HAP-1 (cell line): ENCODE results near the gene LBR.

Source experiments
- DNase-seq, 2 experiments: peaks; one replicate each; pipeline ENCODE4 v3.0.0-alpha.2; 2016 to 2020; ENCODE audit warnings: low spot score in 2 of 2
- H3K27me3 ChIP-seq: fragments of 250-450 bp; sonication (Bioruptor Pico); 2 replicates; pipeline ENCODE4 v1.5.1; 2020; ENCODE audit warnings: low read depth, mild to moderate bottlenecking, moderate library complexity
- H3K36me3 ChIP-seq: fragments of 250-450 bp; sonication (Bioruptor Pico); replicated peaks from 2 replicates; pipeline ENCODE4 v1.5.1; 2020; ENCODE audit warnings: mild to moderate bottlenecking
- H3K4me1 ChIP-seq: fragments of 250-450 bp; sonication (Bioruptor Pico); 2 replicates; pipeline ENCODE4 v1.5.1; 2020; ENCODE audit warnings: mild to moderate bottlenecking
- H3K4me3 ChIP-seq: fragments of 250-450 bp; sonication (Bioruptor Pico); 2 replicates; pipeline ENCODE4 v1.5.1; 2020; ENCODE audit warnings: mild to moderate bottlenecking, moderate library complexity
- H3K9me3 ChIP-seq: fragments of 250-450 bp; sonication (Bioruptor Pico); 2 replicates; pipeline ENCODE4 v1.5.1; 2020; ENCODE audit warnings: mild to moderate bottlenecking, moderate library complexity
- in situ Hi-C: fragments of 300-500 bp; cut with MboI; formaldehyde crosslinking; loops from 3 replicates; pipeline ENCODE4 v1.14.3; 2020; ENCODE audit warnings: low sequenced_read_pairs, inconsistent platforms, mixed read lengths

LBR gene

DNA sequence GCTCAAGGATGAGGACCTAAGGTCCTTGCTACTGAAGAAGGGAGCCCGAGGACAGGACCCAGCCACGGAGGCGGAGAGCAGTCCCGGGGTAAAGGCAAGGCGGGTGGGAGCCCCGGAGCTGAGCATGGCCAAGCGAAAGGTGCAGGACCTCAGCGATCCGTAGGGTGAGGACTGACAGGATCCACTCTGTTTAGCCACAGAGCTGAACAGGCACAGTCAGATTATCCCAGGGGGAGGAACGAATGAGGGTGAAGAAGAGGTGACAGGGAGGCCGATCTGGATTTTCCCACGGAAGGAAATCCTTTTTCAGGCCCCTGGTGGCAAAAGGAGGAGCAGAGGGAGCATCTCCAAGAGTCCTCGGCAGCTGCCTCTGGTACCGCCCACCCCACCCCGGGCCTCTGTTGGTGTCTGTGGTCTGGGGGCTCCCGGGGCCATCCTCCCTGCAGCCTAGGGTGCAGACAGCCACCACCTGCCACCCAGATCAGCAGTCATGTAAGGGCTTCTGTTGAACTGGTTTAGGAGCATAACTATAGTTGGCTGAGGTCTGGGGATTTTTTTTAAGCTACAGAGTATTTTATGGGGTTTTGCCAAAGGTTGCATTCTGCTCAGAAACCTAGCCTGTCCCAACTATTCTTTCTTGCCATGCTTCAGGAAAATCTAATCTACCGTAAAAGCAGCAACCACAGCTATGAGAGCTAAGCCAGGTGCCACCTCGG lies 32.3 kb upstream of the LBR start:
- Histone ChIP-seq H3K9me3 (0 out of 2 replicates have a peak, but pooled peaks cover 3% of the 10 kb centered on the region), H3K4me1 (no peaks in the 10 kb centered on the region; the same call in 1 of the 2 replicates), H3K4me3 (no peak overlapping the region), H3K36me3 (no peaks in the 10 kb centered on the region), H3K27me3 (no peaks in the 10 kb centered on the region)
- in situ Hi-C loops, result no loop called here
- DNase-seq, result no peak

DNA sequence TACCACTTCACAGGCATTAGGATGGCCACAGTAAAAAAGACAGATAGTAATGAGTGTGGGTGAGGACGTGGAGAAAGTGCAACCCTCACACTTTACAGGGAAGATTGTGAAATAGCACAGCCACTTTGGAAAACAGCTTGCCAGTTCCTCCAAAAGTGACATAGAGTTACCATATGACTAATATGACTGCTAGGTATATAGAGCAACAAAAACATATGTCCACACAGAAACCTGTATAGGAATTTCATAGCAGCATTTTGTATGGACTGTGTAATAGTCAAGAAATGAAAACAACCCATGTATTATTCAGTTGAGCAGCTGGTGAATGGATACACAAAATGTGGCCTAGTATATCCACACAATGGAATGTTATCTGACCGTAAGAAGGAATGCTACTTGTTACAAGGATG lies 30.4 kb upstream of the LBR start:
- Histone ChIP-seq H3K9me3 (0 out of 2 replicates have a peak, but pooled peaks cover 3% of the 10 kb centered on the region), H3K4me3 (no peak overlapping the region), H3K27me3 (no peaks in the 10 kb centered on the region), H3K4me1 (no peaks in the 10 kb centered on the region), H3K36me3 (no peaks in the 10 kb centered on the region)
- in situ Hi-C loops, result no loop called here
- DNase-seq, result no peak

DNA sequence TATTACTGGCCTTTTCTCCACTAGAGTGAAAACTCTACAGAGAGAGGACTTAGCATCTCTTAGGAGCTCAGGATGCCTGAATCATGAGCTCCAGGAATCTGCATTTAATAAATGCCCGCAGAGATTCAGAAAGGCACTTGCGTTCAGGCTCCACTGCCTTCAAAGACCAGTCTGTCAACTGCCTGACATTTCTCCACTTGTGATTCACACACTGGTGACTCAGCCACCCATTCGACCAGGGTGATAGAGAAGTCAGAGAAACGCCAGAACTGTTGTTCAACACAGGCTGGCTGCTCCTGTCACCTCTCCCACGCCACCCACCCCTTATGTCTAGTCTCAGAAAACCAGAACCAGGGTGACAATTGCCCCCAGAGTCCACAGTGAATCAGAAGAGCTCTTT lies 26.9 kb upstream of the LBR start:
- no peaks in the 10 kb centered on the region for H3K4me1 ChIP-seq
- DNase-seq, result no peak
- H3K4me3 ChIP-seq, result no peak overlapping the region
- 0 out of 2 replicates have a peak, but pooled peaks cover 3% of the 10 kb centered on the region for H3K9me3 ChIP-seq
- no peaks in the 10 kb centered on the region for H3K36me3 ChIP-seq
- in situ Hi-C loops, result no loop called here
- no peaks in the 10 kb centered on the region for H3K27me3 ChIP-seq

DNA sequence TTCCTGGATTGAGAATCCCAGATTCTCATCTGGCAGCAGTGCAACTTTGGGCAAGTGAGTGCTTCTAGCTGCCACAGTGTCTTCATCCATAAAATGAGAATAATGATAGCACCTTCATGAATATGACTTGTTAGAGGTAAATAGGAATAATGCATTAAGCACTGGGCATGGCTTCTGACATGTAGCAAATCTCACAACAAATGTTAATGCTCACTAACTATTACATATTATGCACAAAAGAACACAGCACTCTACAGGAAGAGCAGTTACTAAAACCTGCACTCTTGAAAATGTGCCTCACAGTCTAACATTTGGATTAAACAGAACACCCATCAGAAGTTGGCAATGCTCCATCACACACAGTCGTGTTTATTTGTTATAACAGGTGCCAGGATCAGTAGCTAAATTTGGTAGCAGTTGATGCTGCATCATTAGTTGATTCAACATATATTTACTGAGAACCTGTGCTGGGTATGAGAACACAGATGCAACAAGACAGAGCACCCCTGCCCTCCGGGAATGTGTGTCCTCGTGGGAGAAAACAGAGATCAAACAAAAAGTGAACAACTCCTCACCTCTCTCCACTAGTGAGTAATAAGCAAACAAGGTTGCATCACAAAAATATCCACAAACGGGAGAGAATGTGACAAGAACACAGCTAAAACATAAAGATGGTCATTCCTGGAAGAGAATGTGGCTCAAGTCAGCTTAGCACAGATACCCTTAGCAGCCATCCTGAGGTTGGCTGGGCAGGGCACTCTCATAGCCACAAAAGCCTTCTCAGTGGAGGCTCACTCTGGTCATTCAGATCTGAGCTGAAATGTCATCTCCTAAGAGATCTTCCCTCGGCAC lies 26.2 kb upstream of the LBR start:
- Histone ChIP-seq H3K4me1 (no peaks in the 10 kb centered on the region), H3K27me3 (no peaks in the 10 kb centered on the region), H3K4me3 (no peak overlapping the region), H3K9me3 (0 out of 2 replicates have a peak, but pooled peaks cover 3% of the 10 kb centered on the region), H3K36me3 (no peaks in the 10 kb centered on the region)
- DNase-seq, result no peak
- in situ Hi-C loops, result no loop called here

DNA sequence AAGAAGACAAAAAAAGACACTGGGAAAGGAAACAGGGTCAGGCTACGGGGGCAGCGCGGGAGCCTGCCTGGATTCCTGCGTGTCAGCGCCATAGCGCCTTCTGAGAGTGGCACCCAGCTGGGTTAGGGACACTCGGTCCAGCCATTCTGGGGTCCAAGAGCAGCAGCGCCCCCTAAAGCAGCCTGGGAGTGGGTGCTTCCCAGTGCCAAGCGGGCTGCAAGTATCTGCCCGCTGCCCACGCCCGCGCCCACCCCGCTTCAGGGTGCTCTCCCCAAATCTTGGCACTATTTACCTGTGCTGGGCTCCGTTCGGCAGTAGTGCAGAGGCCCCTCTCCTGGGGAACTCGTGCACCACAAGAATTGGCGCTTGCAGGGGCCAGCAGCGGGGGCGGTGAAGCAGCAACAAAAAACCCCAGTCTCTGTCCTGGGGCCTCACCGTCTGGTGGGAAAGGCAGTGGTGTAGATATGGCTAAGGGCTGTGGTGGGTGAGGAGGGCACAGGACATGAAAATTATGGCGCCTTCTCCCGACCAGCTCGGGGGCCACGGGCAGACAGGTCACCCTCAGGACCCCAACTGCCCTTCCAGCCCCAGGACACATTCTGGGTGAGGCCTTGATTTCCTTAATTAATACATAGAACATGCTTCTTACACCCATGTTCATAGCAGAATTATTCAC lies 24.1 kb upstream of the LBR start:
- H3K4me3 ChIP-seq, result no peak overlapping the region
- H3K9me3 ChIP-seq, result no peaks in the 10 kb centered on the region
- H3K4me1 ChIP-seq, result no peaks in the 10 kb centered on the region
- in situ Hi-C loops, result no loop called here
- no peak for DNase-seq
- H3K36me3 ChIP-seq, result no peaks in the 10 kb centered on the region
- no peaks in the 10 kb centered on the region for H3K27me3 ChIP-seq

DNA sequence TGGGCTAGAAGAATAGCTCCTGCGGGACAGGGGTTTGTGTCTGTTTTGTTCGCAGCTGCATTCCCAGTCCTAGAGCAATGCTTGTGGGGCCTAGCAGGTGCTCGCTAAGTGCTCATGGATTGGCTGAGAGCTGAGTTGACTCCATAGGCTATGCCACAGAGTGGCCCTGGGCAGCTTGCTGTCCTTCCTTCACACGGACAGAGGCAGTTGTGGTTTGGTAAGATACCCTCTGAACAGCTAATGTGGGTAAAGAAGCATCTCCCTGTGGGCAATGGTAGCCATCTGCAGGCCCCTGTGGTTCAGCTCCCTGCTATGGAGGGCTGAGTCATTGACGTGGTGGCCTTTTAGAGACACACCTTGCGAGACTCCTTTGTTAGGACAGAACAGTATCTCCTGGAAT lies 23.5 kb upstream of the LBR start:
- no peak for DNase-seq
- no peaks in the 10 kb centered on the region for H3K36me3 ChIP-seq
- no peaks in the 10 kb centered on the region for H3K27me3 ChIP-seq
- no peak overlapping the region for H3K4me3 ChIP-seq
- in situ Hi-C loops, result no loop called here
- no peaks in the 10 kb centered on the region for H3K4me1 ChIP-seq
- no peaks in the 10 kb centered on the region for H3K9me3 ChIP-seq

DNA sequence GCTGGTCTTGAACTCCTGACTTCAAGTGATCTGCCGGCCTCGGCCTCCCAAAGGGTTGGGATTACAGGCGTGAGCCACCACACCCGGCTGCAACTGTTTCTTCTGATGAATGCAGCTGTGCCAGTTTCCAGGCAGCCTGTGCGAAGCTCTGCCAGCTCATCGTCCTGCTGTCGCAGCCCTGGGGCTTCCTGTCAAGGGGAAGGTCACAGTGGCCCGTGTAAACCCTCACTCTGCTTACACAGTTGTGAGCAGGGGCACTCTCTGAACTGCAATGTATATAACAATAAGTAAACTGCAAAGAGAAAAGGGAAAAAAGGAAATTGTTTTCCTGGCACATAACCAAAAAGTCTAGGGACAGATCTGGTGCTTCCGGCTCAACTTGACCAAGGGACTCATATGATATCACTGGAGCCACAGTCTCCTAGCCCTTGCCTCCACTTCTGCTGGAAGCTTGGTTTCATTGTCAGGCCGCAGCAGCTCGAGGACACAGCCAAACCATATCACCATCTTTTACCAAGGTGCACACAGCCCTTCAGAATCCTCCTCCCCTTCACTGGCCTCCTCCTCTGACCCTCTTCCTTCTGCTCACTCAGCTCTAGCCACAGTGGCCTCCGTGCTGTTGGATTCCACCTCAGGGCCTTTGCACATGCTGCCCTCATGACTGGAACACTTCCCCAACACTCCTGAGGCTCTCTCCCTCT lies 22.8 kb upstream of the LBR start:
- no peak for DNase-seq
- in situ Hi-C loops, result no loop called here
- Histone ChIP-seq H3K36me3 (no peaks in the 10 kb centered on the region), H3K9me3 (no peaks in the 10 kb centered on the region), H3K4me1 (no peaks in the 10 kb centered on the region), H3K4me3 (no peak overlapping the region), H3K27me3 (no peaks in the 10 kb centered on the region)

DNA sequence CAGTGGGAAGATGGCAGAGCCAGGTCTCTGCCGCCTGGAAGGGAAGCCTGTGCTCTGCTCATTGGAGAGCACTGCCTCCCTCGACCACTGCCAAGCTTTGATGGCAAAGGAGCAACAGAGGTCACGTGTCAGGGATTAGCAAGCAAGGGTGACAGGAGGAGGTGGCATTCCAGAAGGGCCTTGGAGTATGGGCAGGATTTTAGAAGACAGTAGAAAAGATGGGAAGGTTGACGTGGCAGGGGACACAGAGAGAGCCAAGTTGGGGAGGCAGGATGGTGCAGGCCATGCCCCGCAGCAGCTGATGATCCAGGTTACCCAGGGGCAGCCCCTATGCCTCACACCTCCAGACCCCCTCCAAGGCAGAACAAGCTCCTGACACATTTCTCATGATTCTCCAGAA lies 21.9 kb upstream of the LBR start:
- no peak overlapping the region for H3K4me3 ChIP-seq
- no peaks in the 10 kb centered on the region for H3K36me3 ChIP-seq
- H3K9me3 ChIP-seq, result no peaks in the 10 kb centered on the region
- in situ Hi-C loops, result no loop called here
- DNase-seq, result no peak
- H3K27me3 ChIP-seq, result no peaks in the 10 kb centered on the region
- peaks cover 3% of the 10 kb centered on the region for H3K4me1 ChIP-seq

DNA sequence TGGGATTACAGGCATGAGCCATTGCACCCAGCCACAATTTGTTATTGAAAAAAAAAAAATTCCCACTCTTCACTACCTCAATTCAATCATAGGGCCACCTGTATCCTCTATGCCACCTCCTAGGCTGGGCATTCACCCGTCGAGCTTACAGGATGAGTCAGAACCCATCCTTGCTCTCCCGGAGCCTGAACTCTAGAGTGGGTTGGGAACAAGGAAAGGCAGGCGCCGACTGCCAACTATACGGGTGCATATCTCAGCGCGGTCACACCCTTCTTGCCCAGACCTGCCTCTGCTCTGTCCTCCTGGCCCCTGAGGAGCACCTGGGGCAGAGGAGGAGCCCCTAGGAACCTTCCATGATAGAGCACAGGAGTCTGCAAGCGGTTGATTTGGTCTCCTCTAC lies 21.4 kb upstream of the LBR start:
- DNase-seq, result no peak
- no peaks in the 10 kb centered on the region for H3K36me3 ChIP-seq
- H3K27me3 ChIP-seq, result no peaks in the 10 kb centered on the region
- H3K9me3 ChIP-seq, result 0 out of 2 replicates have a peak, but pooled peaks cover 4% of the 10 kb centered on the region
- no peak overlapping the region for H3K4me3 ChIP-seq
- peaks cover 7% of the 10 kb centered on the region for H3K4me1 ChIP-seq
- in situ Hi-C loops, result no loop called here

DNA sequence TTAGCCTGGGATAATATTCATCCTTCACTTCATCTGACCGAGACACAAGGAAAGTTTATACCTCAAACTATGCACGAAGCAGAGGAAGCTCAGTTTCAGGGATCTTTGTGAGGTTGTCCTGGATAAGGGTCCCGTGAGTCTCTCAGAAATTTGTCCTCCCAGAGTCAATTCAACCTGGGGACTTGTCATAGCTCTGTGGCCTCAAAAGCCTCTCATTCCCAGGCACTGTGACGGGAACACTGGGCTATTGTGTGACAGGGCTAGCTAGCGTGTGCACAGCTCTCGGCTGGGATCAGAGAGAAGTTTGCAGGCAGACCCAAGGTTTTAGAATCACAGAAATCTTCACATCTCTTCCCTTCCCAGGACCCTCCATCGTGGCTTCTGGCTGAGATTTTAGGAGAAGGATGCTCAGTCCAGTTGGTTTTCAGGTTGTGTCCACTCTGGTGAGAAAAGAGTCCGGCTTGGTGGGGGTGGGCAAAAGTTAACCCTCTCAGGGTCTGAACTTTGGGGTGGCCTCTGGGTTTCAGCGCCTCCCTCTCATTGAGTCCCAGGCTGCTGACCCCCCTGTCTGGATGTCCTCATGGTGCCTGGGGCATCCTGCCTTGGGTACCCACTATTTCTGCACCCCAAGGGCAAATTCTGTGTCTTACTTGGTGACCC lies 20.4 kb upstream of the LBR start:
- Histone ChIP-seq H3K4me3 (no peak overlapping the region), H3K9me3 (0 out of 2 replicates have a peak, but pooled peaks cover 4% of the 10 kb centered on the region), H3K36me3 (no peaks in the 10 kb centered on the region), H3K27me3 (no peaks in the 10 kb centered on the region), H3K4me1 (peaks cover 7% of the 10 kb centered on the region)
- in situ Hi-C loops, result no loop called here
- DNase-seq, result no peak

DNA sequence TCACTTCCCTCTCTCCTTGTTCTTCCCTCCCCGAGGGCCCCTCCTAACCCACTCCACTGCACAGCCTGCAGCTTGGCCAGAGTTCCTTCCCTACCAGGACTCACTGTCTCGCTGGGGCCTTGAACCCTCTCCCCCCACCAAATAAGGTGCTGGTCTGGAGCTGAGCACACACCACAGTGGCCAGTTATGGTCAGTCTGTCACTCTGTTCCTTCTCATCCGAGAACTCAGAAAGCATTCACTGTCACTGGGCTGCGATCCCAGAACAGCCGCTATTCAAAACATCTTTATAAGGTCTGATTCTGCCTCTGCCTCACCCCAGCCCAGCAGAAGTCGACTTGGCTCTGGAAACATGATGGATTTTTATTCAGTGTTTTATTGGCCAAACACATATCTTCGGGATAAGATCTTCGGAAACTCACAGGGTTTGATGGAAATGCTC lies 19.8 kb upstream of the LBR start:
- Histone ChIP-seq H3K9me3 (0 out of 2 replicates have a peak, but pooled peaks cover 4% of the 10 kb centered on the region), H3K4me1 (peaks cover 7% of the 10 kb centered on the region), H3K36me3 (no peaks in the 10 kb centered on the region), H3K27me3 (no peaks in the 10 kb centered on the region), H3K4me3 (no peak overlapping the region)
- in situ Hi-C loops, result no loop called here
- DNase-seq, result no peak

DNA sequence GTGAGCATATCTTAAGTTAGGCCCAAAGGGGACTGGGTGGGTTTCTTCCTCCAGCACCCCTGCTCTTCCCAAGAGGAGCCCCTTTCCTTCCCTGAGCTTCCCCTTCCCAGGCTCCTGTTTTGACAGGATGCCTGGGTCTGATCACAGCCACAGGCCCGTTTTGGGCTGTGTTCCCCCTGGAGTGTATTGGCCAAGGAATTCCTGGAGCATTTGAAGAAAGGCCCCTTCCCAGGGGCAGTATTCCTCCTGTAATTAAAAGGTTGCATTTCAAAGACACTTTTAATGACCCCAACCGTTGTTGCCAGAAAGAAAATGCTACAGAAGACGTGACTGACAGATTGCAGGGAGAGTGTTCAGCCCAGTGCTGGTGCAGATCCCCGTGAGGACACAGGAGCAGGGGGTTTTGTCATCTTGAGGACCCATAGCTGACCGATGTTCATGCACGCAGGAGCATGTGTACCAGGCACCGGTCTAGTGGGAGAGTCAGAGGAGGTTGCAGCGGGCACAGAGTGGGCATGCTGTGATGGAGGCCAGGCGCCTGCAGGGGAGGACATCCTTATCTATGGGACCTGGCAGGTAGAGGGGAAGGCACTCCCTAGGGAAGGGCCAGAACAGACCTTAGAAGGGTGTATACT lies 19.3 kb upstream of the LBR start:
- H3K4me1 ChIP-seq, result peaks cover 7% of the 10 kb centered on the region
- no peak for DNase-seq
- 0 out of 2 replicates have a peak, but pooled peaks cover 4% of the 10 kb centered on the region for H3K9me3 ChIP-seq
- H3K27me3 ChIP-seq, result no peaks in the 10 kb centered on the region
- in situ Hi-C loops, result no loop called here
- no peaks in the 10 kb centered on the region for H3K36me3 ChIP-seq
- no peak overlapping the region for H3K4me3 ChIP-seq
